ENCODE results near the gene RABGAP1L. TPM values are rescaled to one million over a fixed set of nuclear protein-coding genes. Genes with fewer than 3 reads are reported as not detected.
"Not testable (repeated sequence)": the region's sequence is repeated elsewhere in the genome, so short reads cannot be mapped to it uniquely, and the experiment has no call there.

The RABGAP1L gene
- polyA plus RNA-seq, 1 donor (not counting 4 experiments of a cell fraction or from before 2014, with no cell fraction given) = 24.2 TPM

DNA sequence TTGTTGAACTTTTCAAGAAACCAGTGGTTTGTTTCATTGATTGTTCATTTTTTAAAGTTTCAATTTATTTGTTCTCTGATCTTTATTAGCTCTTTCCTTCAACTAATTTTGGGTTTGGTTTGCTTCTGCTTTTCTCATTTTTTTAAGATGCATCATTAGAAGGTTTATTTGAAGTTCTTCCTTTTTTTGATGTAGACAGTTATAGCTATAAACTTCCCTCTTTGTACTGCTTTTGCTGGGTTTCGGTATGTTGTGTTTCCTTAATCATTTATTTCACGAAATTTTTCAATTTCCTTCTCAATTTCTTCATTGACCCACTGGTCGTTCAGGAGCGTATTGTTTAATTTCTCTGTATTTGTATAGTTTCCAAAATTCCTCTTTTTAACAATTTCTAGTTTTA lies 155.1 kb downstream of the RABGAP1L start:
- no peaks in the 10 kb centered on the region for H3K79me2 ChIP-seq (ENCODE audit: control insufficient read depth, insufficient read depth, low read length)
- no peak for FAIRE-seq

GRCh38 chr1:174315239-174315638 lies 155.9 kb downstream of the RABGAP1L start:
- Histone ChIP-seq H3K4me3 (ENCODE audit: control insufficient read depth in 2 of 3, extremely low read depth in 1 of 3, insufficient read depth in 2 of 3, low read depth in 1 of 3, low read length in 3 of 3) (no peak overlapping the region), H3K79me2 (ENCODE audit: control insufficient read depth, insufficient read depth, low read length) (no peaks in the 10 kb centered on the region)

More for the DNA sequence above, 155.1 kb downstream of the RABGAP1L start:
- H3K9me1 ChIP-seq (ENCODE audit: control insufficient read depth, extremely low read depth, insufficient read depth, low read length) = no peaks in the 10 kb centered on the region
- H3K36me3 ChIP-seq (ENCODE audit: control insufficient read depth in 2 of 2, extremely low read depth in 1 of 2, insufficient read depth in 2 of 2, low read length in 2 of 2) = peaks cover 0 to 2% of the 10 kb centered on the region in 2 experiments
- no peak overlapping the region for H3K4me2 ChIP-seq (ENCODE audit: control insufficient read depth, extremely low read depth, insufficient read depth, low read depth, low read length)
- no peak overlapping the region for H3K27ac ChIP-seq (ENCODE audit: control insufficient read depth, insufficient read depth, low read length)
- DNase-seq (ENCODE audit: low read depth, low spot score) = no peak
- H3K27me3 ChIP-seq (ENCODE audit: control insufficient read depth, extremely low read depth, insufficient read depth, low read length) = no peaks in the 10 kb centered on the region
- no peaks in the 10 kb centered on the region for H3K4me1 ChIP-seq (ENCODE audit: control insufficient read depth, extremely low read depth, insufficient read depth, low read length)
- H3K4me3 ChIP-seq (ENCODE audit: control insufficient read depth in 2 of 3, extremely low read depth in 1 of 3, insufficient read depth in 2 of 3, low read depth in 1 of 3, low read length in 3 of 3) = no peak overlapping the region
- TF ChIP-seq EZH2 (IDR thresholded peaks at IDR 0.05; ENCODE audit: low read length) (no peak), CTCF (optimal IDR thresholded peaks at IDR 0.05 in 1 of 3, IDR thresholded peaks at IDR 0.05 in 1 of 3, conservative IDR thresholded peaks at IDR 0.05 in 1 of 3; ENCODE audit: extremely low read depth in 1 of 3, insufficient read depth in 2 of 3, low read length in 3 of 3) (no peak)
- no peak overlapping the region for H2AFZ ChIP-seq (ENCODE audit: control insufficient read depth, low read length)
- no peaks in the 10 kb centered on the region for H4K20me1 ChIP-seq (ENCODE audit: control insufficient read depth, extremely low read depth, insufficient read depth, low read length)
- no peaks in the 10 kb centered on the region for H3K9me3 ChIP-seq (ENCODE audit: control insufficient read depth, low read depth, low read length)
- dilution Hi-C loops (cut with MboI; ENCODE audit: extremely low pct_ligation_motif_present, low sequenced_read_pairs) = no loop called here
- no peak overlapping the region for H3K9ac ChIP-seq (ENCODE audit: control insufficient read depth, extremely low read depth, insufficient read depth, low read length)

DNA sequence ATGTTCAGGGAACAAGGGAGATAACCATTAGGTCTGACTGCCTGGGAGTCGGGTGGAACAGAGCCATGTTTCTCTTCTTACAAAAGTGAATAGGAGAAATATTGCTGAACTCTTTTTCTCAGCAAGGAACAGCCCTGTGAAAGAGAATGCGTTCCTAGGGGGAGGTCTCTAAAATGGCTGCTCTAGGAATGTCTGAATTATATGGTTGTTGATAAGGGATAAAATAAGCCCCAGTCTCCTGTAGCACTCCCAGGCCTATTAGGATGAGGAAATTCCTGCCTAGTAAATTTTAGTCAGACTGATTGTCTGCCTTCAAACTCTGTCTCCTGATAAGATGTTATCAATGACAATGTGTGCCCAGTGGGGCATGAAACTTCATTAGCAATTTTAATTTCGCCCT lies 161.6 kb downstream of the RABGAP1L start:
- H3K27me3 ChIP-seq (ENCODE audit: control insufficient read depth, extremely low read depth, insufficient read depth, low read length); H3K9me1 ChIP-seq (ENCODE audit: control insufficient read depth, extremely low read depth, insufficient read depth, low read length); DNase-seq (ENCODE audit: low read depth, low spot score); H3K36me3 ChIP-seq (ENCODE audit: control insufficient read depth in 2 of 2, extremely low read depth in 1 of 2, insufficient read depth in 2 of 2, low read length in 2 of 2); H3K4me1 ChIP-seq (ENCODE audit: control insufficient read depth, extremely low read depth, insufficient read depth, low read length); H3K4me3 ChIP-seq (ENCODE audit: control insufficient read depth in 2 of 3, extremely low read depth in 1 of 3, insufficient read depth in 2 of 3, low read depth in 1 of 3, low read length in 3 of 3); H3K4me2 ChIP-seq (ENCODE audit: control insufficient read depth, extremely low read depth, insufficient read depth, low read depth, low read length); H2AFZ ChIP-seq (ENCODE audit: control insufficient read depth, low read length); H3K27ac ChIP-seq (ENCODE audit: control insufficient read depth, insufficient read depth, low read length); H4K20me1 ChIP-seq (ENCODE audit: control insufficient read depth, extremely low read depth, insufficient read depth, low read length); H3K9ac ChIP-seq (ENCODE audit: control insufficient read depth, extremely low read depth, insufficient read depth, low read length); H3K9me3 ChIP-seq (ENCODE audit: control insufficient read depth, low read depth, low read length); H3K79me2 ChIP-seq (ENCODE audit: control insufficient read depth, insufficient read depth, low read length); dilution Hi-C loops (cut with MboI; ENCODE audit: extremely low pct_ligation_motif_present, low sequenced_read_pairs); FAIRE-seq: not testable (repeated sequence)

More at GRCh38 chr1:174315239-174315638, 155.9 kb downstream of the RABGAP1L start:
- FAIRE-seq = no peak
- H3K4me1 ChIP-seq (ENCODE audit: control insufficient read depth, extremely low read depth, insufficient read depth, low read length) = no peaks in the 10 kb centered on the region
- H2AFZ ChIP-seq (ENCODE audit: control insufficient read depth, low read length) = no peak overlapping the region
- H3K27me3 ChIP-seq (ENCODE audit: control insufficient read depth, extremely low read depth, insufficient read depth, low read length) = no peaks in the 10 kb centered on the region
- TF ChIP-seq CTCF (optimal IDR thresholded peaks at IDR 0.05 in 1 of 3, IDR thresholded peaks at IDR 0.05 in 1 of 3, conservative IDR thresholded peaks at IDR 0.05 in 1 of 3; ENCODE audit: extremely low read depth in 1 of 3, insufficient read depth in 2 of 3, low read length in 3 of 3) = no peak
- no peak for TF ChIP-seq EZH2 (IDR thresholded peaks at IDR 0.05; ENCODE audit: low read length)
- no peak for DNase-seq (ENCODE audit: low read depth, low spot score)
- H3K4me2 ChIP-seq (ENCODE audit: control insufficient read depth, extremely low read depth, insufficient read depth, low read depth, low read length) = no peak overlapping the region
- no peaks in the 10 kb centered on the region for H4K20me1 ChIP-seq (ENCODE audit: control insufficient read depth, extremely low read depth, insufficient read depth, low read length)
- H3K9me3 ChIP-seq (ENCODE audit: control insufficient read depth, low read depth, low read length) = no peaks in the 10 kb centered on the region
- dilution Hi-C loops (cut with MboI; ENCODE audit: extremely low pct_ligation_motif_present, low sequenced_read_pairs) = no loop called here
- H3K9me1 ChIP-seq (ENCODE audit: control insufficient read depth, extremely low read depth, insufficient read depth, low read length) = no peaks in the 10 kb centered on the region
- no peak overlapping the region for H3K9ac ChIP-seq (ENCODE audit: control insufficient read depth, extremely low read depth, insufficient read depth, low read length)
- peaks cover 0 to 2% of the 10 kb centered on the region in 2 experiments for H3K36me3 ChIP-seq (ENCODE audit: control insufficient read depth in 2 of 2, extremely low read depth in 1 of 2, insufficient read depth in 2 of 2, low read length in 2 of 2)
- H3K27ac ChIP-seq (ENCODE audit: control insufficient read depth, insufficient read depth, low read length) = no peak overlapping the region

Measured in keratinocyte (primary cell).